Fibroblast of peridontal ligament (primary cell): ENCODE data around the gene NAPB.
"Not testable (repeated sequence)": the region's sequence is repeated elsewhere in the genome, so short reads cannot be mapped to it uniquely, and the experiment has no call there.

ENCODE experiments used
- DNase-seq: peaks from one replicate; pipeline ENCODE4 v3.0.0-alpha.2; 2010; ENCODE audit errors: extremely low read depth

The NAPB gene

GRCh38 chr20:23367770-23368169, 53.5 kb downstream of the NAPB start:
- no peak for DNase-seq

- no peak for DNase-seq
These were observed 54.9 kb downstream of the NAPB start for GRCh38 chr20:23366384-23366783.

- DNase-seq = no peak
These were observed 55.7 kb downstream of the NAPB start for GRCh38 chr20:23365390-23366165.

GRCh38 chr20:23363257-23363649, 58.0 kb downstream of the NAPB start:
- DNase-seq = no peak

- peak; percentile 30 for DNase-seq
These were observed 58.7 kb downstream of the NAPB start for GRCh38 chr20:23362392-23363256.

- DNase-seq = peak; percentile 96
These were observed 59.6 kb downstream of the NAPB start, which contains the start of gene GZF1 for GRCh38 chr20:23361476-23362391. TSS of gene GZF1 (plus strand) at chr20:23362182. CDS start at chr20:23364384, 2,202 bp downstream.

GRCh38 chr20:23361119-23361475, 60.2 kb downstream of the NAPB start:
- DNase-seq = peak; percentile 50

- DNase-seq = no peak
These were observed 60.8 kb downstream of the NAPB start for GRCh38 chr20:23360531-23360930.

- no peak for DNase-seq
These were observed 62.2 kb downstream of the NAPB start for GRCh38 chr20:23358923-23359593.

GRCh38 chr20:23358563-23358906, 62.8 kb downstream of the NAPB start:
- DNase-seq = no peak

GRCh38 chr20:23357767-23358562, 63.3 kb downstream of the NAPB start:
- peak; percentile 99 for DNase-seq

GRCh38 chr20:23356203-23356602, 65.1 kb downstream of the NAPB start:
- DNase-seq = no peak

- peak; percentile 26 for DNase-seq
These were observed 70.1 kb downstream of the NAPB start for GRCh38 chr20:23350904-23351838.

- DNase-seq = peak; percentile 98
These were observed 70.9 kb downstream of the NAPB start, which contains the start of gene NXT1 for GRCh38 chr20:23350196-23350903. TSS of gene NXT1 (plus strand) at chr20:23350791. CDS start at chr20:23354042, 3,251 bp downstream.

- peak; percentile 3 for DNase-seq
These were observed 71.7 kb downstream of the NAPB start for GRCh38 chr20:23349338-23350195.

GRCh38 chr20:23348510-23348909, 72.8 kb downstream of the NAPB start:
- not testable (repeated sequence) for DNase-seq

- DNase-seq = no peak
These were observed 73.5 kb downstream of the NAPB start for GRCh38 chr20:23347791-23348190.

- DNase-seq = no peak
These were observed 75.3 kb downstream of the NAPB start for GRCh38 chr20:23346002-23346401.
